ENCODE results near the gene TACC3. TPM values are rescaled to one million over a fixed set of nuclear protein-coding genes. Genes with fewer than 3 reads are reported as not detected.

Gene TACC3
- total and polyA plus RNA-seq, 2 of the 8 experiments (the other 6 are each of a cell fraction or from before 2014, with no cell fraction given) = 73.8 to 148 TPM

DNA sequence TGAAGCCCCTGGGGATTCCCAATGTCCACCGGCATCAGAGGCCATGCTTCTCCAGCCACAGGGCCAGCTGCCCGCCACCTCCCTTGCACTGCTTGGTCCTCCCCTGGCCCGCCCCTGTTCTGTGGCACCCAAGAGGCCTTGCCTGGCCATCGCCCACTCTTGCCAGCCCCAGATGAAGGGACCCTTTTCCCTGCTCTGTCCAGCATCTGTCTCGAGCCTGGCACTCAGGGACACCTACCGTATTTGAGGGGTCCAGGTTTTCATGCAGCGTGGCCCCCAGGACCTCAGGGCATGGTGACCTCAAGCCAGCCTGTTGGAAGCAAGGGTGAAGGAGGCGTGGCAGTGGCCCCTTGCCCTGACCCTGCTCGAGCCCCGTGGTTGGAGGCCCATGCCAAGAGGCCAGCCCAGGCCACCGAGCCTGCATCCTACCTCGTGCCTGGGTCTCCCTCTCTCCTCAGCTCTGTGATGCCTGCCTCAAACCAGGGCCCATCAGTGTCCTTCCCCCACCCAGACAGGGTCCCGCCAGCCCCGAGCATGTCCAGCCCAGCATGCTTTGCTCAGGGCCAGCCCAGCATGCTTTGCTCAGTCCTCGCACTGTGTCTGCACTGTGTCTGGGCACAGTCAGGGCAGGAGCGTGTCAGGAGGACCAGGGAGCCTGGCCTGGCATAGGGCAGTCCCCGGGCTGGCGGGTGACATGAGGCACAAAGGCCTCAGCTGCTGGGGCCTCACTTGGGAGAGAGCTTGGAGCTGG, 57.5 kb downstream of the TACC3 start (continued):
- TF ChIP-seq, protein P1, sequence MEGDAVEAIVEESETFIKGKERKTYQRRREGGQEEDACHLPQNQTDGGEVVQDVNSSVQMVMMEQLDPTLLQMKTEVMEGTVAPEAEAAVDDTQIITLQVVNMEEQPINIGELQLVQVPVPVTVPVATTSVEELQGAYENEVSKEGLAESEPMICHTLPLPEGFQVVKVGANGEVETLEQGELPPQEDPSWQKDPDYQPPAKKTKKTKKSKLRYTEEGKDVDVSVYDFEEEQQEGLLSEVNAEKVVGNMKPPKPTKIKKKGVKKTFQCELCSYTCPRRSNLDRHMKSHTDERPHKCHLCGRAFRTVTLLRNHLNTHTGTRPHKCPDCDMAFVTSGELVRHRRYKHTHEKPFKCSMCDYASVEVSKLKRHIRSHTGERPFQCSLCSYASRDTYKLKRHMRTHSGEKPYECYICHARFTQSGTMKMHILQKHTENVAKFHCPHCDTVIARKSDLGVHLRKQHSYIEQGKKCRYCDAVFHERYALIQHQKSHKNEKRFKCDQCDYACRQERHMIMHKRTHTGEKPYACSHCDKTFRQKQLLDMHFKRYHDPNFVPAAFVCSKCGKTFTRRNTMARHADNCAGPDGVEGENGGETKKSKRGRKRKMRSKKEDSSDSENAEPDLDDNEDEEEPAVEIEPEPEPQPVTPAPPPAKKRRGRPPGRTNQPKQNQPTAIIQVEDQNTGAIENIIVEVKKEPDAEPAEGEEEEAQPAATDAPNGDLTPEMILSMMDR (IDR thresholded peaks at IDR 0.05; ENCODE audit: control extremely low read depth in 1 of 3, insufficient read depth in 1 of 3, low read depth in 1 of 3, low read length in 3 of 3) = no peak
- TF ChIP-seq CHD2 (IDR thresholded peaks at IDR 0.05; ENCODE audit: low read length) (no peak), KDM5A (IDR thresholded peaks at IDR 0.05; ENCODE audit: low read length) (no peak), TEAD4 (IDR thresholded peaks at IDR 0.05; ENCODE audit: low read depth, low read length) (no peak), RFX5 (IDR thresholded peaks at IDR 0.05; ENCODE audit: borderline replicate concordance, low read depth, low read length) (no peak), SP4 (IDR thresholded peaks at IDR 0.05; ENCODE audit: low read length) (no peak)
- TF ChIP-seq, protein P2, sequence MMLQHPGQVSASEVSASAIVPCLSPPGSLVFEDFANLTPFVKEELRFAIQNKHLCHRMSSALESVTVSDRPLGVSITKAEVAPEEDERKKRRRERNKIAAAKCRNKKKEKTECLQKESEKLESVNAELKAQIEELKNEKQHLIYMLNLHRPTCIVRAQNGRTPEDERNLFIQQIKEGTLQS (IDR thresholded peaks at IDR 0.05; ENCODE audit: insufficient read depth, low read depth, low read length) = no peak
